Parathyroid adenoma (tissue), 2 donors: ENCODE results near the gene ARIH2.
A peak's percentile ranks its signal among the peaks of the same experiment; 100 is the strongest.

Experiments
- H2AFZ ChIP-seq: fragments of 300-600 bp; sonication (generic); one replicate; pipeline ENCODE4 v1.7.0; 2017; ENCODE audit warnings: antibody characterized with exemption, mild to moderate bottlenecking
- H3K27ac ChIP-seq: fragments of 300-600 bp; sonication (generic); one replicate; pipeline ENCODE4 v1.7.0; 2017
- H3K27me3 ChIP-seq: fragments of 300-600 bp; sonication (generic); one replicate; pipeline ENCODE4 v1.7.0; 2017; ENCODE audit warnings: low read length; ENCODE audit not compliant: control insufficient read depth, insufficient read depth
- H3K36me3 ChIP-seq: fragments of 300-600 bp; sonication (generic); one replicate; pipeline ENCODE4 v1.7.0; 2017; ENCODE audit warnings: low read length; ENCODE audit not compliant: control insufficient read depth, insufficient read depth
- H3K4me1 ChIP-seq: fragments of 300-600 bp; sonication (generic); one replicate; pipeline ENCODE4 v1.7.0; 2017; ENCODE audit warnings: control low read depth
- H3K4me2 ChIP-seq: fragments of 300-600 bp; sonication (generic); one replicate; pipeline ENCODE4 v1.7.0; 2017; ENCODE audit warnings: low read length
- H3K4me3 ChIP-seq: fragments of 300-600 bp; sonication (generic); one replicate; pipeline ENCODE4 v1.7.0; 2017; ENCODE audit warnings: low read depth, low read length
- H3K79me2 ChIP-seq: fragments of 300-600 bp; sonication (generic); one replicate; pipeline ENCODE4 v1.7.0; 2017; ENCODE audit warnings: control low read depth
- H3K9ac ChIP-seq: fragments of 300-600 bp; sonication (generic); one replicate; pipeline ENCODE4 v1.7.0; 2017; ENCODE audit warnings: mild to moderate bottlenecking
- H3K9me3 ChIP-seq: fragments of 300-600 bp; sonication (generic); one replicate; pipeline ENCODE4 v1.7.0; 2017; ENCODE audit warnings: low read length; ENCODE audit not compliant: control insufficient read depth
- TF ChIP-seq, protein P1 (sequence below): fragments of 300-600 bp; sonication (generic); IDR thresholded peaks from one replicate; pipeline ENCODE4 v1.7.0; 2017; ENCODE audit warnings: antibody characterized with exemption, mild to moderate bottlenecking
- donor health status: primary hyperparathyroidism.

ARIH2 gene

DNA sequence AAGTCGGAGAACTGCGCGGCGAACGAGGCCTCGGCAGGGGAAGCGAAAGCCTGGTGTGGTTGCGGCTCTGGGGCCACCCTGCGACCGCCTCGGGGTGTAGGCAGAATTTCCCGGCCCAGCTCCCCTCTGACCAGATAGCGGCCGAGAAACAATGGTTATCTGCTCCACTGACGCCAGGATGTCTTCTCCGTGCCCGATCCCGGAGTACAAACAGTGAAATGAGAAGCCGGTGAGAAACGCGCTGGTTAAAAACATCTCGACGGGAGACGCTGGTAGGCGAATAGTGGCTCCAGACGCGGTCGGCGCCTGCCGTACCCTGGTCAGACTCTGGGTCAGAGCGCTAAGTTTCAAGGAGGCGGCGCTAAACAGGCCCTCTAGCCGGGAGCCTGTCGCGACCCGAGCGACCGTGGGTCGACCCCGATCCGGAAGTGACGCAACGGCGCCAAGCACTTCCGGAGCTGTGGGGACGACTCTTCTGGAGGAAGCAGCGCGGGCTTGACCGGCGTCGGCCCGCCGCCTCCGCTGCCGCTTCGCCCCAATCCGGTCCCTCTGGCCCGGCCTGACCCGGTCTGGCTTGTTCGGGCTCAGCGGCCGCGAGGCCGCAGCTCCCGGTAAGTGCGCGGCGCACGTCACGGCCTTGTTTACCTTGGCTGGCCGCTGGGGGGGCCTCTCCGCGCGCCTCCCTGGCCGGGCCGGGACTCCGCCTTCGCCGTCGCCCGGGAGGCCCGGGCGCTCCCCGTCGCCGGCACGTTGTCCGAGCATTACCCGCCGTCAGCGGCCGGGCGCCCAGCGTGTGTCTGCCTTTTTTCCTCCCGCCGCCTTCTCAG, at the start of gene ARIH2:
ARIH2 (plus strand) TSS at position 455 of the 827 bp plus-strand sequence. CDS start 8,717 bp downstream, outside the sequence.
- no peaks in the 10 kb centered on the region for H3K9me3 ChIP-seq
- peak within 1 kb of the TSS; percentile 73 for H3K4me3 ChIP-seq
- no peaks in the 10 kb centered on the region for H3K36me3 ChIP-seq
- H3K27me3 ChIP-seq, result no peaks in the 10 kb centered on the region
- peak within 1 kb of the TSS; percentile 46 for H3K9ac ChIP-seq
- peaks cover 17% of the 10 kb centered on the region for H3K79me2 ChIP-seq
- peak within 1 kb of the TSS; percentile 98 for H3K4me2 ChIP-seq
- TF ChIP-seq, protein P1, sequence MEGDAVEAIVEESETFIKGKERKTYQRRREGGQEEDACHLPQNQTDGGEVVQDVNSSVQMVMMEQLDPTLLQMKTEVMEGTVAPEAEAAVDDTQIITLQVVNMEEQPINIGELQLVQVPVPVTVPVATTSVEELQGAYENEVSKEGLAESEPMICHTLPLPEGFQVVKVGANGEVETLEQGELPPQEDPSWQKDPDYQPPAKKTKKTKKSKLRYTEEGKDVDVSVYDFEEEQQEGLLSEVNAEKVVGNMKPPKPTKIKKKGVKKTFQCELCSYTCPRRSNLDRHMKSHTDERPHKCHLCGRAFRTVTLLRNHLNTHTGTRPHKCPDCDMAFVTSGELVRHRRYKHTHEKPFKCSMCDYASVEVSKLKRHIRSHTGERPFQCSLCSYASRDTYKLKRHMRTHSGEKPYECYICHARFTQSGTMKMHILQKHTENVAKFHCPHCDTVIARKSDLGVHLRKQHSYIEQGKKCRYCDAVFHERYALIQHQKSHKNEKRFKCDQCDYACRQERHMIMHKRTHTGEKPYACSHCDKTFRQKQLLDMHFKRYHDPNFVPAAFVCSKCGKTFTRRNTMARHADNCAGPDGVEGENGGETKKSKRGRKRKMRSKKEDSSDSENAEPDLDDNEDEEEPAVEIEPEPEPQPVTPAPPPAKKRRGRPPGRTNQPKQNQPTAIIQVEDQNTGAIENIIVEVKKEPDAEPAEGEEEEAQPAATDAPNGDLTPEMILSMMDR, result peak; percentile 17
- H2AFZ ChIP-seq, result peak within 1 kb of the TSS; percentile 73
- peaks cover 2% of the 10 kb centered on the region for H3K4me1 ChIP-seq
- H3K27ac ChIP-seq, result peak within 1 kb of the TSS; percentile 92

DNA sequence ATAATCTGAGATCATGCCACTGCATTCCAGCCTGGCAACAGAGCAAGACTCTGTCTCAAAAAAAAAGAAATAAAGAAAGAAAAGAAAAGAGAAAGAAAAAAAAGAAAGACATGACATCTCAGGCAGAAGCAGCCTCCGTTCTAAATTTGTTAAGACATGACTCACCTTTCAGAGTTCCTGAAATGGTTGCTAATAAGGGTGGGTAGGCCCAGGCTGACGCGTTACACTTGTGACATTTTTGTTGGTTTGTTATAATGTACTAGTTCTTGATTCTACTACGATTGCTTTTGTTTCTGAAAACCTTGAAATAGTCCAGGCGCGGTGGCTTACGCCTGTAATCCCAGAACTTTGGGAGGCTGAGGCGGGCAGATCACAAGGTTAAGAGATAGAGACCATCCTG, 41.0 kb upstream of the ARIH2 start:
- no peak overlapping the region for H3K4me3 ChIP-seq
- no peaks in the 10 kb centered on the region for H3K4me1 ChIP-seq
- TF ChIP-seq, protein P1, result no peak
- H2AFZ ChIP-seq, result no peak overlapping the region
- no peaks in the 10 kb centered on the region for H3K79me2 ChIP-seq
- no peaks in the 10 kb centered on the region for H3K36me3 ChIP-seq
- H3K27ac ChIP-seq, result no peak overlapping the region
- H3K9ac ChIP-seq, result no peak overlapping the region
- H3K9me3 ChIP-seq, result no peaks in the 10 kb centered on the region
- H3K27me3 ChIP-seq, result no peaks in the 10 kb centered on the region
- H3K4me2 ChIP-seq, result no peak overlapping the region

- no peak overlapping the region for H3K9ac ChIP-seq
- no peak overlapping the region for H3K4me3 ChIP-seq
Observed at GRCh38 chr3:48879307-48879993, 39.2 kb upstream of the ARIH2 start.

DNA sequence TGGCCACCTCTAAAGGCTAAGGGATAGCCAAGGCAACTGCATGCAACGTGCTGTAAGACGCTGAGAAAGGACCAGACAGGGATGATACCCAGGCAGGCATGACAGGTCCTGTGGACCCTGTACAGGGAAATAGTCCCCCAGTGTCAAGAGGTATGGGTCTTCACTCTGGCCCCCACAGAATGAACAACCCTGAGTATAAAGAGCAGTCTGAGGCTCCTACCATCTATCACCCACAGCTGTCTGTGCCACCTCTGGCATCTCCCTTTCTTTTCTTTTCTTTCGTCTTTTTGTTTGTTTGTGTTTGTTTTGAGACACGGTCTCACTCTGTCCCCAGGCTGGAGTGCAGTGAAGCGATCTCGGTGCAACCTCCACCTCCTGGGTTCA, 38.7 kb upstream of the ARIH2 start:
- Histone ChIP-seq H3K9me3 (no peaks in the 10 kb centered on the region), H2AFZ (no peak overlapping the region), H3K9ac (no peak overlapping the region), H3K27ac (no peak overlapping the region), H3K4me1 (no peaks in the 10 kb centered on the region), H3K4me3 (no peak overlapping the region), H3K36me3 (no peaks in the 10 kb centered on the region), H3K27me3 (no peaks in the 10 kb centered on the region), H3K4me2 (no peak overlapping the region), H3K79me2 (peaks cover 5% of the 10 kb centered on the region)
- TF ChIP-seq, protein P1, result no peak

More at GRCh38 chr3:48879307-48879993, 39.2 kb upstream of the ARIH2 start:
- TF ChIP-seq, protein P1, result no peak
- Histone ChIP-seq H3K27me3 (no peaks in the 10 kb centered on the region), H3K9me3 (no peaks in the 10 kb centered on the region), H3K4me2 (no peak overlapping the region), H3K79me2 (peaks cover 5% of the 10 kb centered on the region), H2AFZ (no peak overlapping the region), H3K36me3 (no peaks in the 10 kb centered on the region), H3K4me1 (no peaks in the 10 kb centered on the region), H3K27ac (no peak overlapping the region)
